GM10266 (cell line): ENCODE measurements around the gene ENO3.

Experiments
- DNase-seq: peaks from one replicate; pipeline ENCODE4 v3.0.0; 2012; ENCODE audit errors: extremely low spot score
- CTCF ChIP-seq: IDR thresholded peaks from 2 replicates; pipeline ENCODE4 v1.5.1; 2012; ENCODE audit warnings: mild to moderate bottlenecking, low read depth; ENCODE audit not compliant: control insufficient read depth, insufficient read depth; ENCODE audit errors: missing control alignments

The ENO3 gene

GRCh38 chr17:4997302-4998026, 46.5 kb downstream of the ENO3 start, which contains the start of the genes INCA1 and KIF1C:
TSS of gene INCA1 (minus strand) at chr17:4997522. CDS start at chr17:4994437, 3,085 bp downstream.
TSS of gene KIF1C (plus strand) at chr17:4997950. CDS start at chr17:5000247, 2,297 bp downstream.
- peak; percentile 100 for DNase-seq
- TF ChIP-seq CTCF: no peak

- no peak for DNase-seq
- TF ChIP-seq CTCF: no peak
Measured at GRCh38 chr17:4998027-4998731, 47.3 kb downstream of the ENO3 start.

- DNase-seq: peak; percentile 72
- no peak for TF ChIP-seq CTCF
Measured at GRCh38 chr17:4998732-4999429, 48.0 kb downstream of the ENO3 start.

- no peak for TF ChIP-seq CTCF
- no peak for DNase-seq
Measured at GRCh38 chr17:4999430-5000093, 48.6 kb downstream of the ENO3 start.

GRCh38 chr17:5000237-5000639, 49.3 kb downstream of the ENO3 start:
- TF ChIP-seq CTCF: no peak
- DNase-seq: no peak

- no peak for DNase-seq
- no peak for TF ChIP-seq CTCF
Measured at GRCh38 chr17:5002121-5002788, 51.3 kb downstream of the ENO3 start.
